Embryonic facial prominence (tissue), 1 donor: Measurements from ENCODE around the gene MYH4.

Experiments used
- DNase-seq: peaks from one replicate; pipeline ENCODE4 v3.0.0-alpha.2; 2016; ENCODE audit errors: extremely low spot score

Gene MYH4

DNA sequence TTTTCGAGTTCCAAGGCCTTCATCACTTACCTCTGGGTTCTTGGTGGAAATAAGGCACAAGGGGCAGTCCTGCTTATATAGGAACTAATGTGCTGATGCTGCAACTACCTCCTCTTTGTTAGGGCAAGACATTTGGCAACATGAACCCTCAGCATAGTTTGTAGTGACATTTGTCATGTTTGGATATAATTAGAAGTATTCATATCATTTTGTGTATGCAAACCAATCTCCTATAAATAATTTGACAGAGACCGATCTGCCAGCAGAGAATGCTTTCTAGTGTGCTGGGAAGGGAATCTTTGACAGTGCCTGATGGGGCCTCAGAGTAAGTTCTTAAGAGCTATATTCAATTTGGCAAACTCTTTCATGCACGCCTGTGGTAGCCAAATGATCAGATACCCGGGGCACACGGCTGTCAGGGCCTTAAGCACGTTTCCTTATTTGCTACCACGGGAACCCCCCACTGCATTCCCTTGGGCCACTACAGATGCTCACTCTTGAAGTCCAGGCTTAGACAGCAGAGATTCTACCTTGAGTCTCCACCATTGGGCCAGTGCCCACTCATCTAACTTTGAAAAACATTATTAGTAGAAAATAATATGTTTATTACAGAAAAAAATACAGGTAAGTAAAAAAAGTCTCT is 47.3 kb downstream of the MYH4 start, which contains the start of gene MYH8:
TSS of gene MYH8 (minus strand) at position 51 of the 643 bp plus-strand sequence. CDS start 1,723 bp downstream, outside the sequence.
- no peak for DNase-seq

DNA sequence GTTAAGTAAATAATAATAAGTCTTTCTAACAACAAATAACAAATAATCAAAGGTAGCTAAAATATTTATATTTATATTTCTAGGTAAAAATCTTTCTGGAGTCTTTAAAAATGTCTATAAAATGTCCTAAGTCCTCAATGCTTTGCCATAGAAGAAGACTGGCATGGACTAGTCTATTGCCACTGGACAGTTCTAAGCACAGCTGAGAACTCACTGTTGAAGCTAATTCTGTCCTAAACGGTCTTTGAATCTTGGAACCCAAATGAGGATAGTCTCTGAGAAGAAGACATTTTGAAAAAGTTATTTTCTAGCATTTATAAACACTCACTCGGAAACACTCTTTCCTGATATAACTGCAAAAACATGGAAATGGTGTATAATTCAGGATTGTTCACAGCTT is 48.1 kb downstream of the MYH4 start:
- no peak for DNase-seq

DNA sequence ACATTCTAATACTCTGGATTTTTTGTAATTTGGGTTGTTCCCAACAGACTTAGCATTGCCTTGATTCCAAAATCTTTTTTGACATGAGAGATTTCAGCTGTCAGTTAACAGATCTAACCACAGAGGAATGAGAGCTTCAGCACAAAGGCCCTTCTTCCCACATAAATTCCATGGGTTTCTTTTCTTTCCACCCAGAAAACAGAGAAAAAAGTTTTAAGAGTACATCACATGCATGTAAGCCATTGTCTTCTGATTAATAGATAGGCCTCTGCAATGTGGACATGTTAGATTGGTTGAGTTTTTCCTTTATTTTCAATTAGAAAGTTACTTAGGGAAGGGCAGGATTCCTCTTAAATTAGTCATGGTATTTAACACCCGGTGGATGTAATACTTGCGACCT is 48.5 kb downstream of the MYH4 start:
- no peak for DNase-seq

DNA sequence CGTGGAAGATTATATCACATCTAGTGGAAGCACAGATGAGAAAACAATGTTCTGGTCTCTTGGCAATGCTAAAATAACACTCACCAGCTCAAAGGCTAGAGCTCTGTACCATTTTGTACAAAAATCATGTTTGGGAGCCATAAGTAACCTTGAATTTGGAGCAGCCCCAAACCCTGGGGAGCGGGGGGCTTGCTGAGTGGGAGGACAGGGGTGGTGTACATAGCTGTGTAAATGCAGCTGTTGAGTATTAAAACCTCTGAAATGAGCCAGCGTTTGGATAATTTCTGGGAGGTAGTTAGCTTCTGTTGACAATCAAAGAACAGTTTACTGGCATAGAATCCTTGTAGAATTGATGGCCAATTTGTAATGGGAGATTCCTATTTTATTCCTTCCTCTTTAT is 51.9 kb downstream of the MYH4 start:
- no peak for DNase-seq

DNA sequence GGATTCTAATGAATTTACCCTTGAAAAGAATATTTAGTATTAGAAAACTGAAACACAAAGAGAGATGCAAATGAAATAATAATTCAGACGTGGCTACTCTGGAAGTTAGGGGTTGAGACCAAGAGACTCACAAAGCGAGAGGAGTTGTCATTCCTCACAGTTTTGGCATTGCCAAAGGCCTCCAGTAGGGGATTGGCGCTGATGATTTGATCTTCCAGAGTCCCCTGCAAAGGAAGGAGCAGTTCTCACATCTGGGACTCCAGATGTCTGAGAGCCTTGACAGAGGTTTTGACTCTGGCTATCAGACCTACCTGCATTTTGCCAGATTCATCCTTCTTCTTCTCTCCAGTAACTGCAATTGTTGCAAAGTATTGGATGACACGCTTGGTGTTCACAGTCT is 54.2 kb downstream of the MYH4 start:
- no peak for DNase-seq

DNA sequence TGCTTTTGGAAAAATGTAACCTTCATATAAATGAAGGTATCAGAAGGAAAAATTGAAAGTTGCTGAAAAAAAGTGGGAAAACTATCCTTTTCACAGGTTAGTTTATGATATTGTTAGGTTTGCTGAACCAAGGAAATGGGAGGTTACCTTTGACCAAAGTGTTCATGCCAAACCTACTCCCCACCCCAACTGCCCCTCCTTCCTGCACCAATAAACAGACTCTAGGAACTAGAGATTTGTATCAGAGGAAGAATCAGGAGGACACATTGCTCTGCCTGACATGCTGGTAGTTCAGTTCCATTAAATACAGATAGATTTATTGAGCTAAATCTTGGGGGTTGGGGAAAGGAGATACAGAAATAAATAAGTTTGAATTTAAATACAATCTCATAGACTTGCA is 65.8 kb downstream of the MYH4 start:
- no peak for DNase-seq

DNA sequence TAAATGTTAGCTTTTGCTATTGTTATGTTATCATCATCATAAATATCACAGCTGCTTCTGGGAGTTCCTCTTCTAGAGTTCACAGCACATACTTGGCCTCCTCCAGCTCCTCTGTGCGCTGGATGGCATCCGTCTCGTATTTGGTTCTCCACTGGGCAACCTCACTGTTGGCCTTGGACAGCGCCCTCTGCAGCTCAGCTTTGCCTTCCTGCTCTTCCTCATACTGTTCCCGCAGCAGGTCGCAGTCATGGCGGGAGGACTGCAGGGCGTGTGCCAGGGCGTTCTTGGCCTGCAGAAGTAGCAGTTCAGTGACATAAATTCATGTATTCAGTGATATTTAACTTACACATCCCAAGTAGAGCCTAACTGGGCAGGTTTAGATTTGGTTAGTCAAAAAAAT is 71.0 kb downstream of the MYH4 start:
- DNase-seq, result no peak

DNA sequence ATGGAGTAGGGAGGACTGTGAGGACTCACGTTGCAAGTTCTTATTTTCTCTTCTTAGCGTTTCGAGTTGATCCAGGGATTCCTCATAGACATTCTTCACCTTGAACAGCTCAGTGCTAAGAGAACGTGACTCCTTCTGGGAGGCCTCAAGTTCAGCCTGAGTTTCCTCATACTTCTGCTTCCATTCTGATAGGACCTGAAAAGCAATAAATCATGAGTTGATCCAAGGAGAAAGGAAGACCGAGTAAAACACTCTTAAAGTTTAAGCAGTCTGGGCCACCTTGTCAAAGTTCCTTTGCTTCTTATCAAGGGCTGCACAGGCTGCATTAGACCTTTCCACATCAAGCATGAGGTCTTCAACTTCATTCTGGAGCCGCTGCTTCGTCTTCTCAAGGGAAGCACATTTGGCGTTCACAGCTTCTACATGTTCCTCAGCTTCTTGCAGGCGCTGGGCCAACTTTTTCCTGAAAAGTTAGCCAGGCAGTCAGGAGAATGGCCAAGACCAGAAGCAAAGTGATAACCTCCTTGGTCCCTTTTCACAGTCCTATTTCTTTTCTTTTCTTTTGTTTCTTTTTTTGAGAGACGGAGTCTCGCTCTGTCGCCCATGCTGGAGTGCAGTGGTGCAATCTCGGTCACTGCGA is 72.7 kb downstream of the MYH4 start:
- no peak for DNase-seq

DNA sequence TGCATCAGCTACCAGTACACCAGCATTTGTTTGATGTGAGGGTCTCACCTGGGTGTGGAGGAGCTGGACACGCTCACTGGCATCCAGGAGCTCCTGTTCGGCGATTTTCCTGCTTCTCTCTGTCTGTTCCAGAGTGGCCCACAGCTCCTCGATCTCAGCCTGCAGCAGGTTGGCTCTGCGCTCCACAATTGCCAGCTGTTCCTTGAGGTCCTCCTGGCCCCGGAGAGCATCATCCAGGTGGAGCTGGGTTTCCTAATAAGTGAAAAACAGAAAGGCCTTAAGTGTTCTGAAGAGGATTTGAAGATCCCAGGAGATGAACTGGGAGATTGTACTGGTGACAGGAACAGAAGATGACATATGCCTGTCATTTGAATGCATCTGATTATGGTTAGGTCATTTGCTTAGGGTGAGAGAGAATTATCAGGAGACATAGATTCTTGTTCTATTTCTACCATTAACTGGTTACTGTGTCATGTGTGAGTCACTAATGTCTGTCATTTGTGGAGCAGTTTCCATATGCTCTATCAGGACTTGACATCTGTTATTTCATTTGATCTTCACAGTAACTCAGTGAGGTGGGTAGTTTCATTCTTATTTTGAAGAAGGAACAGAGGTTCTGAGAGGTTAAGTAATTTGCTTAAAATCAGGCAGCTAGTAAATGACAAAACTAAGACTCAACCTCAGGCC is 75.0 kb downstream of the MYH4 start:
- DNase-seq, result no peak
